Measurements from ENCODE around the gene EIF3K. TPM values are rescaled to one million over a fixed set of nuclear protein-coding genes. Genes with fewer than 3 reads are reported as not detected.
A peak's percentile ranks its signal among the peaks of the same experiment; 100 is the strongest.

EIF3K gene
- total and polyA plus RNA-seq, 4 experiments from 2014 or later, result 320 to 424 (median 352) TPM

DNA sequence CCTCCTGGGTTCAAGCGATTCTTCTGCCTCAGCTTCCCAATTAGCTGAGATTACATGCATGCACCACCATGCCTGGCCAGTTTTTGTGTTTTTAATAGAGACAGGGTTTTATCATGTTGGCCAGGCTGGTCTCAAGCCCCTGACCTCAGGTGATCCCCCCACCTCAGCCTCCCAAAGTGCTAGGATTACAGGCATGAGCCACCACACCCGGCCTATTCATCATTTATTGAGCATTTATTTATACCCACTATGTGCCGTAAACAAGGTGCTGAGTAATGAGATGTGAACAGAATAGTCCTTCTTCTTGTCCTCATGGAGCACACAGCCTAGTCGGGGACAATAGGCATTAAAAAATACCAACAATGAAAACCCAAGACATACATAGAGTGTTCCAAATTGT lies 54.0 kb downstream of the EIF3K start:
- POLR2A ChIA-PET (ENCODE audit: partially characterized antibody), result interaction anchor here (1.4 kb wide), 1 partner anchor 10 kb away, joined by 3 read pairs; no protein-coding TSS in a partner anchor
- Mint-ChIP-seq H3K27me3 (no peaks in the 10 kb centered on the region), H3K4me3 (no peak overlapping the region), H3K9me3 (no peaks in the 10 kb centered on the region), H3K4me1 (peaks cover 56 to 84% (median 76%) of the 10 kb centered on the region in 4 donors), H3K27ac (no peak overlapping the region), H3K36me3 (peaks cover 0 to 22% of the 10 kb centered on the region in 2 donors)
- Histone ChIP-seq H3K27me3 (ENCODE audit: insufficient read depth, low read length) (no peaks in the 10 kb centered on the region), H3K4me3 (ENCODE audit: low read length in 2 of 2) (no peak overlapping the region), H3K27ac (ENCODE audit: low read depth, low read length) (no peak overlapping the region), H3K4me1 (ENCODE audit: insufficient read depth, low read length) (peaks cover 82% of the 10 kb centered on the region), H3K36me3 (ENCODE audit: insufficient read depth, low read length) (no peaks in the 10 kb centered on the region), H3K9me3 (ENCODE audit: control insufficient read depth in 1 of 2, low read length in 2 of 2) (no peaks in the 10 kb centered on the region)
- DNase-seq, result no peak
- CTCF ChIA-PET (ENCODE audit: partially characterized antibody), result no interaction called here
- intact Hi-C loops (cut with micrococcal nuclease), result no loop called here

DNA sequence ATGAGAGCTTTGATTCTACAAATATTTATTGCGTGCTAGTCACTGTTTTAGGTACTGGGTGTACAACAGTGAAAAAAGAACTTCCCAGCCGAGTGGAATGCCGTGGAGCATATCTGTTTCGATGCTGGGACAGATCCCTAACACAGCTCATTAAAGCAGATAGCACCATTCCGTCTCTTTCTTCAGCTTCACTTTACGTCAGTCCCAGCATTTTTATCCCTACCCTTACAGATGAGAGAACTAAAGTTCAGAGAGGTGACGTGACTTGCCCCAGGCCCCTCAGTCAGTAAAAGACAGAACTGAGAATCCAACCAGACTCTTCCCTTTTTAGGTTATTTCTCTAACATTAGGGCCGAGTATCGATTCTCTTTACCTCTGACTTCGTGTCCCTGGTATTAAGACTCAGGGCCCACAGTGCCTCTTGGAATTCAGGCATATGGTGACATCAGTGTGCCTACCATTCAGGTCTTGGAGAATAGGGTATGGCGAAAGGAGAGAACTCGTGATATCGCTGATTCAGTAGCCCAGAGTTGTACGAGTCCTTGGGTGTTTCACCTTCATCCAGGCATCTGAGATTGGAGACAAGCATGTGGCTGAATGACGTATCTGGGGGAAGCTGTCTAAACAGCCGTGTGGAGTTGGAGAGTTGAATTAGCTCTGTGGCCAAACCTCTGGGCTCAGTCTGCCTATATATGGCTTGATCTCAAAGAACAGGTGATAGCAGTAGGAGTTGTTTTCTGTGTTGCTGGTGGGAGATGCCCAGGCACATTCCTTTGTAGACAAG lies 55.6 kb downstream of the EIF3K start:
- H3K27ac ChIP-seq (ENCODE audit: low read depth, low read length), result no peak overlapping the region
- Mint-ChIP-seq H3K36me3 (peaks cover 0 to 19% of the 10 kb centered on the region in 2 donors), H3K4me3 (peak overlapping the region in 4 of 8 donors; percentile 12 to 49 (median 26))

DNA sequence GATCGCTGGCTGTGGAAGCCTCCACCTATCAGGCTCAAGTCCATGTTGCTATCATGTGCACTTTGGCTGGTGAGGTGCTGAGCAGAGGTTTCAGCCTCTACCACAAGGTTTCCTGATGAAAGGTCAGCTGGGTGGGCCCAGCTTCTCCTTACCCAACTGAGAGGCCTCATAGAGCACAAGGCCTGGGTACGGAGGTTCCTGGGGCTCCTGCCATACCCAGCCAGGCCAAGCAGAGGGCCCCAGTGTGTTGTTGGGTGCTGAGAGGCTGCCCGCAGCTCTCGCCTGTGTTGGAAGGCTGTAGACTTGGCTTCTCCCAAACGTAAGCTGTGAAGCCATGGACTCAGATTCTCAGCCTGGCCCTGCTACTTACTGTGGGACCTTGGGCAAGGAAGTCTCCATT lies 56.6 kb downstream of the EIF3K start:
- H3K4me3 ChIP-seq (ENCODE audit: low read length in 2 of 2), result no peak overlapping the region
- H3K4me3 Mint-ChIP-seq, result peak overlapping the region in 5 of 8 donors; percentile 34 to 86 (median 42)
- POLR2A ChIA-PET (ENCODE audit: partially characterized antibody), result interaction anchor here (0.7 to 1.9 kb wide), 3 partner anchors 8 to 17 kb away, joined by 3 to 4 read pairs (median 3); no protein-coding TSS in a partner anchor
- intact Hi-C loops (cut with micrococcal nuclease), result no loop called here
- no peaks in the 10 kb centered on the region for H3K36me3 ChIP-seq (ENCODE audit: insufficient read depth, low read length)
- H3K27ac Mint-ChIP-seq, result peak overlapping the region in 6 of 7 donors; percentile 10 to 85 (median 71)
- peaks cover 0 to 18% of the 10 kb centered on the region in 2 donors for H3K36me3 Mint-ChIP-seq
- H3K4me1 ChIP-seq (ENCODE audit: insufficient read depth, low read length), result peaks cover 82% of the 10 kb centered on the region
- peaks cover 59 to 84% (median 76%) of the 10 kb centered on the region in 4 donors for H3K4me1 Mint-ChIP-seq
- CTCF ChIA-PET (ENCODE audit: partially characterized antibody), result interaction anchor here (1.0 to 1.2 kb wide), 3 partner anchors 53 to 152 kb away, joined by 3 read pairs; no protein-coding TSS in a partner anchor
- H3K9me3 Mint-ChIP-seq, result no peaks in the 10 kb centered on the region
- DNase-seq, result no peak
- no peaks in the 10 kb centered on the region for H3K9me3 ChIP-seq (ENCODE audit: control insufficient read depth in 1 of 2, low read length in 2 of 2)
- no peaks in the 10 kb centered on the region for H3K27me3 Mint-ChIP-seq
- no peak overlapping the region for H3K27ac ChIP-seq (ENCODE audit: low read depth, low read length)
- H3K27me3 ChIP-seq (ENCODE audit: insufficient read depth, low read length), result no peaks in the 10 kb centered on the region

More for the DNA sequence above, 55.6 kb downstream of the EIF3K start:
- H3K4me3 ChIP-seq (ENCODE audit: low read length in 2 of 2), result no peak overlapping the region
- peaks cover 82% of the 10 kb centered on the region for H3K4me1 ChIP-seq (ENCODE audit: insufficient read depth, low read length)
- no peak for DNase-seq
- CTCF ChIA-PET (ENCODE audit: partially characterized antibody), result interaction anchor here (0.7 to 1.2 kb wide), 4 partner anchors 11 to 255 kb away, joined by 3 read pairs; no protein-coding TSS in a partner anchor
- H3K27ac Mint-ChIP-seq, result peak overlapping the region in 5 of 7 donors; percentile 30 to 81 (median 44)
- intact Hi-C loops (cut with micrococcal nuclease), result no loop called here
- H3K4me1 Mint-ChIP-seq, result peaks cover 58 to 84% (median 76%) of the 10 kb centered on the region in 4 donors
- no peaks in the 10 kb centered on the region for H3K9me3 Mint-ChIP-seq
- no peaks in the 10 kb centered on the region for H3K9me3 ChIP-seq (ENCODE audit: control insufficient read depth in 1 of 2, low read length in 2 of 2)
- H3K27me3 Mint-ChIP-seq, result no peaks in the 10 kb centered on the region
- H3K27me3 ChIP-seq (ENCODE audit: insufficient read depth, low read length), result no peaks in the 10 kb centered on the region
- no peaks in the 10 kb centered on the region for H3K36me3 ChIP-seq (ENCODE audit: insufficient read depth, low read length)
- POLR2A ChIA-PET (ENCODE audit: partially characterized antibody), result interaction anchor here (0.7 to 1.9 kb wide), 5 partner anchors 7 to 26 kb away, joined by 3 to 5 read pairs (median 4); partner anchors contain the start of gene ACTN4

DNA sequence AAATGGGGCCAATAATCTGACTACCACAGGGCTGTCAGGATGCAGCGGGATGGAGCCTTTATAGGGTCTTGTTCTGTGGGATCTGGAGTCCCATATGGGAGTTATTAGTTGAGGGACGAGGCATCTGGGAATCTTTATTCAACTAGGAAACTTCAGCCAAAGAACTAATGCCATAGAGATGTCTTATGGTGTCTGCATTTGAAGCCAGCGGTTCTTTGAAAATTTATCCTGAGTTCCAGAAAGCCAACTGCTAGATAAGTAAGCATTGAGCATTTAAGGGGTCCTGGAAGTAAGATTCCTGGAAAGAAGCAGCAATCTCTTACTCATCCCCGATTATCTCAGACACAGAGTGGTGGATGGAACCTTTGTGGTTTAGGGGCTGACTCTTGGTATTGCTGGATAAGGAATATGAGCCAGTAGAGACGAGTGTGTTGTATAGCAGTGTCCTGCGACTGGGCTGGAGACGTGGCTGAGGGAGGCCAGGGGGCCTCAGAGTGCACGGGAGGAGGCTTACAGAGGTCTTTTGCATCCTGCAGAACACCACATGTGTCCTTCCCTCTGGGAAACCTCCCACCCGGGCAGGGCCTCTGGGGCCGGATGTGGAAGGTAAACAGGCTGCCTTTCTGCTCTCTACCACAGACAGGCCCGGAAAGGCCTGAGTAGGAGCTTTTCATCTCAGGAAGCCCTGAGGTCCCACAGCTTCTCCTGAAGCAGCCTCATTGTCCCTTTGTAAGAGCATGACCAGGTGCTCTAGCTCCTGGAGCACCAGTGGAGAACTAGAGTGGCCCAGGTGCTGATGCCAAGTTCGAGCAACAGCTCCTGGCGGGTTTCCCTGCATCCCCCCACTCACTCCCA lies 57.3 kb downstream of the EIF3K start:
- POLR2A ChIA-PET (ENCODE audit: partially characterized antibody), result interaction anchor here (0.8 to 1.1 kb wide), 3 partner anchors 17 to 29 kb away, joined by 3 to 4 read pairs (median 3); partner anchors contain the start of gene ACTN4
- peak overlapping the region in 6 of 8 donors; percentile 26 to 86 (median 60) for H3K4me3 Mint-ChIP-seq
- Histone ChIP-seq H3K9me3 (ENCODE audit: control insufficient read depth in 1 of 2, low read length in 2 of 2) (no peaks in the 10 kb centered on the region), H3K27ac (ENCODE audit: low read depth, low read length) (no peak overlapping the region), H3K4me3 (ENCODE audit: low read length in 2 of 2) (no peak overlapping the region), H3K36me3 (ENCODE audit: insufficient read depth, low read length) (no peaks in the 10 kb centered on the region), H3K27me3 (ENCODE audit: insufficient read depth, low read length) (no peaks in the 10 kb centered on the region), H3K4me1 (ENCODE audit: insufficient read depth, low read length) (peaks cover 82% of the 10 kb centered on the region)
- H3K27me3 Mint-ChIP-seq, result no peaks in the 10 kb centered on the region
- H3K9me3 Mint-ChIP-seq, result no peaks in the 10 kb centered on the region
- peaks cover 0 to 21% of the 10 kb centered on the region in 2 donors for H3K36me3 Mint-ChIP-seq
- peak overlapping the region; percentile 68 to 90 (median 85) for H3K27ac Mint-ChIP-seq
- H3K4me1 Mint-ChIP-seq, result peaks cover 61 to 84% (median 76%) of the 10 kb centered on the region in 4 donors
- intact Hi-C loops (cut with micrococcal nuclease), result no loop called here
- CTCF ChIA-PET (ENCODE audit: partially characterized antibody), result interaction anchor here (1.1 to 1.2 kb wide), 2 partner anchors 52 to 137 kb away, joined by 3 read pairs; no protein-coding TSS in a partner anchor
- DNase-seq, result no peak

DNA sequence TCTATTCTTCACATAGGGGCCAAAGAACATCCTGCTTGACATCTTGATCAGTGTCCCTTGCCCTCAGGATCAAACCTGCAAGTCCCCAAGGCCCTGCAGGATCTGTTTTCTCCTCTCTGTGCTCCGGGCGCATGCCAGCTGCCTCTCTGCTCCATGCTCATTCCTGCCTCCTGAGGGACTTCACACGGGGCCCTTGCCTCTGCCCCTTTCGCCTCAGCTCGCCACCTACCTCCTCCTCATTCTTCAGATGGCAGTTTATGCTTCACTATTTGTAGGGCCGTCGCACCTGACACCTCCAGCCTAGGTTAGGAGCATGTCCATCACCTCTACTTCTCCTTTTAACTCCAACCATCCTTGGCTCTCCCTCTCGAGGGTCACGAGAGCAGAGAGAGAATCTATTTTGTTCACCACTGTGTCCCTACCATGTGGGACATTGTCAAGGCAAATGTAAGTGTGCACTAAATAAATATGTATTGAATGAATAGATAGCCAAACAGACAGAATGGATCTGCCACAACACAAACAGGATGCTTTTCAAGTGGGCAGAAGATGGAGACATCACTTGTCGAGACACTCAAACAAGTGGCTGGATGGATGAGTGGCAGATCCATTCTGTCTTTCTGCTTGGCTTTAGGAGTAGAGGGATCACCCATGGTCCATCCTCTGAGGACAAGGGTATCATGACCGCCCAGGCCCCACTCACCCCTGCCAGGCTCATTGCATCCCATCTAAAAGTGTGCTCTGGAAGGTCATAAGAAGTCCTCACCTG lies 58.1 kb downstream of the EIF3K start:
- ChIA-PET CTCF (ENCODE audit: partially characterized antibody) (interaction anchor here (0.6 to 1.2 kb wide), 3 partner anchors 41 to 159 kb away, joined by 3 to 4 read pairs (median 3); no protein-coding TSS in a partner anchor), POLR2A (ENCODE audit: partially characterized antibody) (interaction anchor here (0.8 to 1.6 kb wide), 5 partner anchors 10 to 59 kb away, joined by 3 to 6 read pairs (median 4); partner anchors contain the start of genes ACTN4 and EIF3K)
- no peak for DNase-seq
- Histone ChIP-seq H3K27ac (ENCODE audit: low read depth, low read length) (no peak overlapping the region), H3K36me3 (ENCODE audit: insufficient read depth, low read length) (no peaks in the 10 kb centered on the region), H3K27me3 (ENCODE audit: insufficient read depth, low read length) (no peaks in the 10 kb centered on the region), H3K4me1 (ENCODE audit: insufficient read depth, low read length) (peaks cover 82% of the 10 kb centered on the region), H3K9me3 (ENCODE audit: control insufficient read depth in 1 of 2, low read length in 2 of 2) (no peaks in the 10 kb centered on the region), H3K4me3 (ENCODE audit: low read length in 2 of 2) (no peak overlapping the region)
- intact Hi-C loops (cut with micrococcal nuclease), result no loop called here
- Mint-ChIP-seq H3K27me3 (no peaks in the 10 kb centered on the region), H3K27ac (peak overlapping the region; percentile 63 to 90 (median 85)), H3K4me3 (peak overlapping the region in 7 of 8 donors; percentile 25 to 86 (median 70)), H3K36me3 (peaks cover 0 to 18% of the 10 kb centered on the region in 2 donors), H3K9me3 (no peaks in the 10 kb centered on the region), H3K4me1 (peaks cover 62 to 84% (median 75%) of the 10 kb centered on the region in 4 donors)

DNA sequence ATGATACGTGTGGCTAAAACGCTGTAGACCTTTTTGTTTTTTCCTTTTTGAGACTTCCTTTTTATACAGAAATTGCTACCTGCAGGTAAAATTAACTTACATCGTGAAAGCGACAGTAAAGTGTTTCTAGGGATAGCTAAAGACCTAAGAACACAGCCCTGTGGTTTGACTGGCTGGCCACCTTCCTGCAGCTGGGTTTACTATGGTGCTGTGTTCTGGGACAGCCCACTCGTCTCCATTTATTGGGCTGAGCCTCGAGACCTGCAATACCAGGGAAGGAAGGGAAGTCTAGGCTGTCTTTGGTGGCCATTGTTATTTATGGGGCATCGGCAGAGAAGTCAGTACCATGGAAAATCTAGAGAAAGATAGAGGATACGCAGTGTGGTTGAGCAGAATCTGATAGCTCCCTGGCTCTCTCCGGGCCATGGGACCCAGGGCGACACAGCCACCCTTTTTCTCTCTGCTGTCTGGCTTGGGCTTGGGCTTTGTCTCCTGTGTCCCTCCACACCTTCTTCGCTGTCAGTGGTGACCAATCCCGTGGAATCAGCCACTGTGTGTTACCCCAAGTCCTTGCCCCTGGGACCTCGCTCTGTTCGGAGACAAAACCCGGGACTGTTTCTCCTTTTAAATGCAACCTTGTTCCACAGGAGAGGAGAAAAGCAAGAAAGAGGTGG lies 59.4 kb downstream of the EIF3K start:
- ChIA-PET CTCF (ENCODE audit: partially characterized antibody) (interaction anchor here (1.1 to 1.6 kb wide), 2 partner anchors 8 to 9 kb away, joined by 3 read pairs; no protein-coding TSS in a partner anchor), POLR2A (ENCODE audit: partially characterized antibody) (interaction anchor here (0.5 to 1.6 kb wide), 6 partner anchors 9 to 145 kb away, joined by 3 to 6 read pairs (median 4); partner anchors contain the start of genes ACTN4 and EIF3K)
- H3K4me1 Mint-ChIP-seq, result peaks cover 65 to 96% (median 85%) of the 10 kb centered on the region in 4 donors
- Histone ChIP-seq H3K36me3 (ENCODE audit: insufficient read depth, low read length) (no peaks in the 10 kb centered on the region), H3K27me3 (ENCODE audit: insufficient read depth, low read length) (no peaks in the 10 kb centered on the region), H3K27ac (ENCODE audit: low read depth, low read length) (peak overlapping the region; percentile 10), H3K4me3 (ENCODE audit: low read length in 2 of 2) (no peak overlapping the region), H3K4me1 (ENCODE audit: insufficient read depth, low read length) (peaks cover 94% of the 10 kb centered on the region), H3K9me3 (ENCODE audit: control insufficient read depth in 1 of 2, low read length in 2 of 2) (no peaks in the 10 kb centered on the region)
- intact Hi-C loops (cut with micrococcal nuclease), result no loop called here
- no peaks in the 10 kb centered on the region for H3K9me3 Mint-ChIP-seq
- H3K27me3 Mint-ChIP-seq, result no peaks in the 10 kb centered on the region
- H3K4me3 Mint-ChIP-seq, result peak overlapping the region in 7 of 8 donors; percentile 39 to 69 (median 58)
- H3K27ac Mint-ChIP-seq, result peak overlapping the region; percentile 33 to 85 (median 83)
- DNase-seq, result no peak
- H3K36me3 Mint-ChIP-seq, result peaks cover 5 to 19% of the 10 kb centered on the region in 2 donors

All from CD4-positive, alpha-beta memory T cell (primary cell).